ENCODE results near the gene MACROD1.
"Not testable (repeated sequence)": the region's sequence is repeated elsewhere in the genome, so short reads cannot be mapped to it uniquely, and the experiment has no call there.

MACROD1 gene

DNA sequence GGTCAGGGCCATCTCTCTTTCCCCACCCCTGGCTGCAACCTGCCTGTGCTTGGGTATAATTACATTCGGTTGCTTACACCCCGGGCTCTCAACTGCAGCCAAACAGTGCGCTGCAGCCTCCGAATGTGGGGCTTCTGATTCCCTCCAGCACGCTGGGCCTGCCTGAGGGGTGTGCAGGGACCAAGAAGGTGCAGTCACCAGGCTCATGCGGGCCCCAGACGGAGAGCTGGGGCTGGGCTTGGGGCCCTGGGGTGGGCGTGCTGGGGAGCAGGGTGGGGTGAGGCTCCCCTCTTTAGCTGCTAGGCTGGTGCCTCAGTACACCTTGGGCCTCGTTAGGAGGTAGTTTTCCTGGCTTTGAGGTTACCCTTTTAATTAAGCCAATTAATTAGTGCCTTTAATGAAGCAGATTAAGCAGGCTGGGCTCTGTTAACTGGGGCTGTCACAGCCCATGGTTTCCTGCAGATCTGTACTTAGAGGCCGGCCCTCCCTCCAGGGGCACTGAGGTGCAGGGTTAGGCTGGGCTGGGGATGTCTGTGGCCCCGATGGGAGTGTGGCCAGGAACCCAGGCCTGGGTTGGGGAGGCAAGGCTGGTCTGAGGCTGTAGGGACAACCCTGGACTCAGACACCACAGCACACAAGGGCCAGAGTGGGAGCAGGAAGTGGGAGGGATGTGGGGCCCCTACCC, 112.8 kb downstream of the MACROD1 start:
- DNase-seq = no peak

DNA sequence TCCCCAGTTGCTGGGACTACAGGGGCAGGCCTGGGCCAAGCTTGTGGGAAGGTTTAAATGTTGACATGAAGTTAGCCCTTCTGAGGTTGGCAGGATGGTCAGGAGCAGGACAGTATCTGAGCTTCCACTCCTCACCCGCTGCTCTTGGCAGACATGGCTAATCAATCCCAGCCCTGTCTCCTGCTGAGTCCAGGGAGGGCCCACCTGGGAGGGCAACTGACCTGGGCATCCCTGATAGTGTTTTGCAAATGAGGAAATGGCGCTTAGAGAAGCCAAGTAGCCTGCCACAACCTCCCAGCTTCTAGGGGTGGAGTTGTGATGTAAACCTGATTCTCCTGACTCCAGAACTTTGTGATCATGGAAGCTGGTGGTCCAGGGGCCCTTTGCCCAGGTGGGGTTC, 113.5 kb downstream of the MACROD1 start:
- DNase-seq = no peak

DNA sequence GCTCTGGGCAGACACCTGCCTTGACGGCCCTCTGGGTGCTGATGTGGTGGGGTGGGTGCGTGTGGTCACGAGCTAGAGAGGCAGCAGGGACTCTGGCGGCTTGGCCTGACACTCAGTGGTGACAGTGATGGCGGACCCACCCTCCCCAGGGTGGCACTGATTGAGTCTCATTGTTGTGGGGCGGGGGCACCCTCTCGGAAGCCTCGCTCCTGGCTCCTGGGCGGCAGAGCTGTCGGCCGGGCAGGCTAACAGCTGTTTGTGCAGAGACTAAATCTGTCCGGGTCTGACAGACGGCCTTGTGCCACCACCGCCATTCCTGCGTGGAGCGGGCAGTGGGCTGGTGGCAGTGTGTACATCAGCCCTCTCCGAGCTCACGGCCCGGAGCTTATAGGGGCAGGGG, 114.6 kb downstream of the MACROD1 start:
- no peak for DNase-seq

- DNase-seq = no peak
Measured at GRCh38 chr11:64049509-64049908, 116.4 kb downstream of the MACROD1 start.

- DNase-seq = no peak
Measured at GRCh38 chr11:64048042-64048854, 117.7 kb downstream of the MACROD1 start.

DNA sequence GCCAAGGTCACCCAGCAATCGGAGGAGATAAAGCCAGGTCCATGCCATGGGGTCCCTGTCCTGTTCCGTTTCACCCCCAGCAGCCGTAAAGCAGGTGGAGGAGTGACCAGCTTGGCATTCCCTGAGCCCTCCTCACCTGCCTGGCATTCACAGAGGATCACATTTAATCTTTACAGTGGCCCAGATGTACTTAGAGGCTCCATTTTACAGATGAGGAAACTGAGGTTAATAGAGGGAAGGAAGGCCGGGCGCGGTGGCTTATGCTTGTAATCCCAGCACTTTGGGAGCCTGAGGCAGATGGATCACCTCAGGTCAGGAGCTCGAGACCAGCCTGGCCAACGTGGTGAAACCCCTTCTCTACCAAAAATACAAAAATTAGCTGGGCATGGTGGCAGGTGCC, 118.5 kb downstream of the MACROD1 start:
- DNase-seq = not testable (repeated sequence)

DNA sequence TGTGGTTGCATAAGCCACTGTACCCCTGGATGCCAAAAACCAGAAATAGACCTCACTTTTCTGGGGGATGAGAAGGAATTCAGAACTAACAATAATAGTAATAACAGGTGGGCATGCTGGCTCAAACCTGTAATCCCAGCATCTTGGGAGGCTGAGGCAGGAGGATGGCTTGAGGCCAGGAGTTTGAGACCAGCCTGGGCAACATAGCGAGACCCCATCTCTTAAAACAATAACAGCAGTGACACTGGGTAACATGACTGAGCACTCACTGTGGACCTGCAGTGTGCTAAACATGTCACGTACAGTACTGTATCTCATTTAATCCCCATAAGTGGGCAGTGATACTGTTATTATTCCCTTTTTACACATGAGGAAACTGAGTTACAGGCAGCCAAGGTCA, 120.2 kb downstream of the MACROD1 start:
- no peak for DNase-seq

- no peak for DNase-seq
Measured at GRCh38 chr11:64044730-64045393, 121.1 kb downstream of the MACROD1 start.

DNA sequence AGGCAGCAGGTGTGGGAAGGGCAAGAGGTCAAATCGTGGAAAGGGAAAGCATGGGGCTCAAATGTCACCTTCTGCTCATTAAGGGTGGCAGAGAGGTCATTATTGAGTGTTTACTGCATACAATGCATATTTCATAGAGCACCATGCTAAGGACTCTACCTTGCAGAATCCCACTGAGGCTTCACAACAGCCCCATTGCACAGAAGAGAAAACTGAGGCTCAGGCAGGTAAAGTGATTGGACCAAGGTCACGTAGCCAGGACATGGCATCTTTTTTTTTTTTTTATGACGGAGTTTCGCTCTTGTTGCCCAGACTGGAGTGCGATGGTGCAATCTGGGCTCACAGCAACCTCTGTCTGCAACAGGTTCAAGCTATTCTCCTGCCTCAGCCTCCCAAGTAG, 122.4 kb downstream of the MACROD1 start:
- no peak for DNase-seq

- no peak for DNase-seq
Measured at GRCh38 chr11:64042301-64042700, 123.6 kb downstream of the MACROD1 start.

GRCh38 chr11:64041846-64042245, 124.1 kb downstream of the MACROD1 start:
- DNase-seq = no peak

DNA sequence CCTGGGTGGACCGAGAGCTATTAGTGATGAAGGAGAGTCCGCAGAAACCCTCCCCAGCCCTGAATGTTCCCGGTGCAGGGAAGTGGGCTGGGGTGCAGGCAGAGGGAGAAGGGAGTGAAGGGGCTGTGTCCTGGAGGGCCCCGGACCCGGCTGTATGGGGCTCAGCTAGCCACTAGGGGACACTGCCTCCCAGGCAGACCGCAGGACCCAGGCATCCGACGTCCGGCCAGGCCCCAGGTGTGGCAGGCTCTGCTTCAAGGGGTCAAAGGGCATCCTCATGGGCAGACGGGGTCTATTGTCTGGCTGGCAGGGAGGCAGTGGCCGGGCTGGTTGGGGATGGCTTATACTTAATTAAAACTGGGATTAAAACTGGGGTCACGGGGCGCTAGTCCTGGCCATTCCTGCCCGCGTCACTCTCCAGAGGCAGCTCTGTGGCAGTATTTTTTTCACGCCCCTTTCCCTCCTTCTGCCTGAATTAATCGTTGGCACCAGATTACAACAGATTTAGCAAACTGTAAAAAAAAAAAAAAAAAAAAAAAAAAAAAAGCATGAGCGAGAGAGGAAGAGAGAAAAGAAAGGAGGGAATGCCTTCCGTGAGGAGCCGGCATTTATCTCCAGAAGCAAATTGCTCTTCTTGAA, 125.1 kb downstream of the MACROD1 start:
- no peak for DNase-seq

- DNase-seq = no peak
Measured at GRCh38 chr11:64039012-64039665, 126.8 kb downstream of the MACROD1 start.

GRCh38 chr11:64038500-64038899, 127.4 kb downstream of the MACROD1 start:
- DNase-seq = no peak

DNA sequence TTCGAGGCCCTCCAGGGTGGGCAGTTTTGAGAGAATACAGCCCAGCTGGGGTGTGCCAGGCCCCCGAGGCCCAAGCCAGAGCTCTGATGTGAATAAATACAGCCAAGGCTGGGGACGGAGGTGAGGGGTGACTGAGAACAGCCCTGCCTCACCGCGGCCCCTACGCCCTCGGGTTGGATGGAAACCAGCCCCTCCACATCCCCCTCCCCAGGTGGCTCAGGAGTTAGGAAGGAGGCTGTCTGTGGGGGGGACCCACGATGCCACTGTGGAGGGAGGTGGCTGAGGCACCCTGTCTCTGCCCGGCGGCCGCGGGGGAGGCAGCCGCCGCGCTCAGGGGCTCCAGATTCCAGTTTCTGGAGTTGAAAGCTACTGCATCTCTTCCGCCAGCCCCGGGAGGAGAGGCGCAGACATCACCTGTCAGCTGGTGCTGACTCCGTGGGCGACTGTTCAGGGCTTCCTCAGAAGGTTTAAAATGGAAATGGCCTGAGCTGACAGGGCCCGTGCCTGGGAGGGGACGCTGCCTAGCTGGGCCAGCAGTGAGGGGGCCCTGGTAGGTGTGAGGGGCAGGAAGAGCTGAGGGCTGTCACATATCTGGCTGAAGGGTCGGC, 128.8 kb downstream of the MACROD1 start:
- no peak for DNase-seq

GRCh38 chr11:64036087-64037026, 129.6 kb downstream of the MACROD1 start:
- DNase-seq = no peak

- no peak for DNase-seq
Measured at GRCh38 chr11:64035576-64035975, 130.3 kb downstream of the MACROD1 start, which contains the start of gene FLRT1. Gene FLRT1 (plus strand): TSS chr11:64035931. CDS start chr11:64116268, 80,337 bp downstream.

- DNase-seq = no peak
Measured at GRCh38 chr11:64035081-64035524, 130.8 kb downstream of the MACROD1 start.

GRCh38 chr11:64034411-64034811, 131.5 kb downstream of the MACROD1 start:
- DNase-seq = no peak

GRCh38 chr11:64032050-64032449, 133.9 kb downstream of the MACROD1 start:
- no peak for DNase-seq

DNA sequence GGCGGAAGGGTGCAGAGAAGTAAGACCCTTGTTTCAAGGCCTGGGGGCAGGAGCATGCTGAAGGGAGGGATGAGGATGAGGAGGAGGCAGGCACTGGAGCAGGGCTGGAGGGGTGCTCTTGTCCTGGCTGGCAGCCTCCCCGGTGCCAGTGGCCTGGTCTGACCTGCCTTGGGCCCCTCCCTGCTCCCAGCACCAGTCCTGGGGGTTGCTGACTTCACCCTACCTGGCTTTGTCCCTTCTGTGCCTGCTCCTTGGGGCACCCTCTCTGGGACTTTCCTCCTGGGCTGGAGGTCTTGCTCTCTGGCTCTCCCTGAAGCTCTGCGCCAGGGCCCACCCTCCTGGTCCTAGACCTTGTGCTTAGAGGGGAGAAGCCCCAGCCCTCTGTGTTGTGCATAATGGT, 134.9 kb downstream of the MACROD1 start:
- DNase-seq = no peak
